PC-9 (cell line): ENCODE results near the gene NF2.

Experiments used
- CTCF ChIP-seq: fragments of 200-600 bp; sonication (generic); conservative IDR thresholded peaks from 2 replicates; pipeline ENCODE4 v1.6.1; 2017; ENCODE audit warnings: mixed run types, antibody characterized with exemption, mild to moderate bottlenecking, moderate library complexity
- EZH2 ChIP-seq: fragments of 200-600 bp; sonication (generic); IDR thresholded peaks from 2 replicates; pipeline ENCODE4 v1.8.0; 2017; ENCODE audit warnings: antibody characterized with exemption, low read depth

- TF ChIP-seq CTCF (no peak), EZH2 (no peak)
Measured at GRCh38 chr22:29567338-29567737, 36.1 kb upstream of the NF2 start.
